PC-9 (cell line): ENCODE measurements around the gene MAB21L4. TPM values are rescaled to one million over a fixed set of nuclear protein-coding genes. Genes with fewer than 3 reads are reported as not detected.

Experiments used
- BruUV-seq: library from RNA; stranded (reverse); fragments of 400-500 nt; replicated peaks from 2 replicates; lab custom pipeline; 2021; lab: Mats Ljungman, UMichigan
- CTCF ChIA-PET: fragments of 300-600 bp; sonication (Branson Sonifier 250); formaldehyde crosslinking; loops from one replicate; lab custom pipeline; 2022; ENCODE audit warnings: antibody characterized with exemption; lab: Charles Lee
- POLR2A ChIA-PET: fragments of 300-600 bp; sonication (Branson Sonifier 250); formaldehyde crosslinking; loops from one replicate; lab custom pipeline; 2022; ENCODE audit warnings: antibody characterized with exemption; ENCODE audit not compliant: unreplicated experiment; lab: Charles Lee
- DNase-seq, 2 experiments: peaks; one replicate each; pipeline versions ENCODE4 v3.0.0 to v3.0.0-alpha.2; 2015 to 2022; ENCODE audit warnings: mixed read lengths in 1 of 2
- H2AFZ ChIP-seq: fragments of 200-600 bp; sonication (generic); 2 replicates; pipeline ENCODE4 v1.8.1; 2017; ENCODE audit warnings: antibody characterized with exemption
- H3F3A ChIP-seq: fragments of 200-600 bp; sonication (generic); 2 replicates; pipeline ENCODE4 v1.8.1; 2017; ENCODE audit warnings: antibody characterized with exemption, mild to moderate bottlenecking, low read depth; ENCODE audit not compliant: insufficient read depth
- H3K27ac ChIP-seq: fragments of 200-600 bp; sonication (generic); 2 replicates; pipeline ENCODE4 v1.6.1; 2016; ENCODE audit warnings: mixed run types
- H3K27me3 ChIP-seq: fragments of 200-600 bp; sonication (generic); 2 replicates; pipeline ENCODE4 v1.6.1; 2016; ENCODE audit warnings: low read depth, mixed run types; ENCODE audit not compliant: insufficient read depth
- H3K36me3 ChIP-seq: fragments of 200-600 bp; sonication (generic); 2 replicates; pipeline ENCODE4 v1.6.1; 2016; ENCODE audit warnings: low read depth, mixed run types
- H3K4me1 ChIP-seq: fragments of 200-600 bp; sonication (generic); replicated peaks from 2 replicates; pipeline ENCODE4 v1.6.1; 2016; ENCODE audit warnings: mixed run types; ENCODE audit not compliant: insufficient read depth
- H3K4me2 ChIP-seq: fragments of 200-600 bp; sonication (generic); 2 replicates; pipeline ENCODE4 v1.6.1; 2017; ENCODE audit warnings: mixed run types
- H3K4me3 ChIP-seq: fragments of 200-600 bp; sonication (generic); 2 replicates; pipeline ENCODE4 v1.6.1; 2016; ENCODE audit warnings: mixed run types
- H3K79me2 ChIP-seq: fragments of 200-600 bp; sonication (generic); 2 replicates; pipeline ENCODE4 v1.6.1; 2017; ENCODE audit warnings: low read depth, mixed run types
- H3K9me2 ChIP-seq: fragments of 200-600 bp; sonication (generic); 2 replicates; pipeline ENCODE4 v1.8.1; 2017; ENCODE audit warnings: mild to moderate bottlenecking; ENCODE audit not compliant: insufficient read depth
- H3K9me3 ChIP-seq: fragments of 200-600 bp; sonication (generic); 2 replicates; pipeline ENCODE4 v1.8.1; 2016; ENCODE audit warnings: low read depth; ENCODE audit not compliant: insufficient read depth
- H4K20me1 ChIP-seq: fragments of 200-600 bp; sonication (generic); 2 replicates; pipeline ENCODE4 v1.8.1; 2017; ENCODE audit not compliant: insufficient read depth
- CTCF ChIP-seq: fragments of 200-600 bp; sonication (generic); conservative IDR thresholded peaks from 2 replicates; pipeline ENCODE4 v1.6.1; 2017; ENCODE audit warnings: mixed run types, antibody characterized with exemption, mild to moderate bottlenecking, moderate library complexity
- EZH2 ChIP-seq: fragments of 200-600 bp; sonication (generic); IDR thresholded peaks from 2 replicates; pipeline ENCODE4 v1.8.0; 2017; ENCODE audit warnings: antibody characterized with exemption, low read depth
- intact Hi-C: fragments of 100-400 bp; cut with micrococcal nuclease; formaldehyde crosslinking; loops from one replicate; pipeline ENCODE4 v1.10.0; 2022; ENCODE audit not compliant: unreplicated experiment
- total RNA-seq: library from RNA; stranded (reverse); gene quantifications from 2 replicates; pipeline ENCODE4 v1.2.3, GENCODE V29; 2021

The MAB21L4 gene
- total RNA-seq, 1 experiment from 2014 or later = 68.8 TPM

DNA sequence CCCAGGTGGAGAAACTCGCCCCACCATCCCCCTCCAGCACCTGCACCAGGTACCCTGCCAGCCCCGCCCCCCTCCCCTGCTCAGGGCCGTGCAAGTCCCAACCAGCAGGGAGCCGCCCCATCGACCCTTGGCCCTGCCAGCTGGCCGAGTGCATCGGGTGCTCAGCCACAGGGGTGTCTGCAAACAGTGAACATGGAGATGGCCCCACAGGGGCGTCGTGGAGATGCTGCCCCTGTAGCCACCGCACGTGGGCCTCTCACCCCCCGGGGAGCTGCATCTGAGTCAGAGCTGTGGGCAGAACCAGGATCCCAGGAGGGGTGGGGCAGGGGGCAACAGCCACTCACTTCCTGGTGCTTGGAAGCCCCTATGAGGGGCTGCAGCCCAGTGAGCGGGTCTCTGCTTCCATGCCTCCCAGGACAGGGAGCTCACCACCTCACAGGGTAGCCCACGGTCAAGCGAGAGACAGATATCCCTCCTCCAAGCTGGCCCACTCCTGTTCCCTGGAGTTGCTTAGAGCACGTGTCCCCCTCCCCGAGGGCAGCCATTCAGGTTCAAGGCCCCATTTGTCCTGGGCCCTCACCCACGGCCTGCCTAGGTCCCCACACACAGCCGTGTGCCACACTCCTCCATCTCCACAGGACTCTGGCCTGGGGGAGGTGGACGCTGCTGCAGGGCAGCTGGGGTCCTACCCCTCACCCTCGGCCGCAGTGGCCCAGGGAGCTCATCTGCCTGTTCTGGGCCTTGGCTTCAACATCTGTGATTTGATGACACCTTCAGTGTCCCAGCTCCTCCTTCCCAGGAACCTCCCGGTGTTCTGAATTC is 1.1 kb upstream of the MAB21L4 start:
- Histone ChIP-seq H3K27ac (peak overlapping the region; percentile 87), H3K36me3 (no peaks in the 10 kb centered on the region), H3K9me2 (no peaks in the 10 kb centered on the region), H3K27me3 (no peaks in the 10 kb centered on the region), H2AFZ (no peak overlapping the region), H3K4me2 (peak overlapping the region; percentile 95), H4K20me1 (no peaks in the 10 kb centered on the region), H3F3A (peaks cover 37% of the 10 kb centered on the region), H3K79me2 (peaks cover 30% of the 10 kb centered on the region), H3K4me1 (peaks cover 72% of the 10 kb centered on the region), H3K9me3 (no peaks in the 10 kb centered on the region), H3K4me3 (no peak overlapping the region)
- CTCF ChIA-PET = interaction anchor here (0.6 to 2.0 kb wide), 5 partner anchors 12 to 688 kb away, joined by 3 to 11 read pairs (median 3); no protein-coding TSS in a partner anchor
- BruUV-seq = no TSS peak
- intact Hi-C loops = loop anchor here (5.0 kb wide), 3 partner anchors 95 to 525 kb away; partner anchors contain the start of gene PPP1R7
- DNase-seq = peak; percentile 85 to 88
- POLR2A ChIA-PET = interaction anchor here (0.6 to 0.7 kb wide), 3 partner anchors 9 to 319 kb away, joined by 3 to 12 read pairs (median 3); partner anchors contain the start of gene CROCC2
- TF ChIP-seq EZH2 (no peak), CTCF (no peak)

DNA sequence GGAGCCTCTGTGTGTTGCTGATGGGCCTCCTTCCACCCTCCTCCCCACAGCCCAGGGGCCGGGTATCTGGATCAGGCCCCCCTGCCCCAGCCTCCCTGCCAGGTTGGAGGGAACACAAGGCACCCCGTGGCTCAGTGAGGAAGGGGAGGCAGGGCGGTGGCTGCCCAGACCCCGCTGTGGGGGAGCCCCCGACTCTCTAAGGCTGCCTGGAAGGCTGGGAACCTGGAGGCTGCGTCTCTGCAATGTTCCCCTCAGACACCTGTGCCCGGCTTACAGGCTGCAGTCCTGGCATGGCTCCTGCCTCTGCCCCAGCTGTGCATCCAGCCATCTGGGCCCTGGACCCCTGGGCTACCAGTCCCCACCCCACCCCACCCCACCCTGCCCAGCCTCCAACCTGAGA is 438 bp upstream of the MAB21L4 start:
- peaks cover 79% of the 10 kb centered on the region for H3K4me1 ChIP-seq
- H3K9me3 ChIP-seq = no peaks in the 10 kb centered on the region
- POLR2A ChIA-PET = interaction anchor here (0.6 to 0.7 kb wide), 3 partner anchors 9 to 35 kb away, joined by 3 to 12 read pairs (median 3); partner anchors contain the start of gene CROCC2
- H3K4me2 ChIP-seq = peak overlapping the region; percentile 95
- no peak for DNase-seq
- CTCF ChIA-PET = interaction anchor here (0.6 to 1.5 kb wide), 5 partner anchors 13 to 689 kb away, joined by 3 to 4 read pairs (median 3); no protein-coding TSS in a partner anchor
- H3F3A ChIP-seq = peaks cover 37% of the 10 kb centered on the region
- H3K36me3 ChIP-seq = no peaks in the 10 kb centered on the region
- H2AFZ ChIP-seq = no peak overlapping the region
- peaks cover 35% of the 10 kb centered on the region for H3K79me2 ChIP-seq
- peak overlapping the region; percentile 82 for H3K27ac ChIP-seq
- no peaks in the 10 kb centered on the region for H3K27me3 ChIP-seq
- intact Hi-C loops = loop anchor here (5.0 kb wide), 3 partner anchors 96 to 524 kb away; partner anchors contain the start of gene PPP1R7
- no peaks in the 10 kb centered on the region for H4K20me1 ChIP-seq
- no peak for TF ChIP-seq CTCF
- TF ChIP-seq EZH2 = no peak
- no TSS peak for BruUV-seq
- H3K4me3 ChIP-seq = peak overlapping the region; percentile 77
- no peaks in the 10 kb centered on the region for H3K9me2 ChIP-seq

GRCh38 chr2:240894836-240895558 is 959 bp downstream of the MAB21L4 start:
- DNase-seq = no peak
- H3K4me1 ChIP-seq = peaks cover 91% of the 10 kb centered on the region
- H3K9me3 ChIP-seq = no peaks in the 10 kb centered on the region
- no peaks in the 10 kb centered on the region for H3K9me2 ChIP-seq
- H3K4me3 ChIP-seq = peak overlapping the region; percentile 77
- ChIA-PET CTCF (no interaction called here), POLR2A (no interaction called here)
- no peak overlapping the region for H2AFZ ChIP-seq
- H3K4me2 ChIP-seq = peak overlapping the region; percentile 95
- H4K20me1 ChIP-seq = no peaks in the 10 kb centered on the region
- no peaks in the 10 kb centered on the region for H3K36me3 ChIP-seq
- peak overlapping the region; percentile 83 for H3K27ac ChIP-seq
- peaks cover 35% of the 10 kb centered on the region for H3K79me2 ChIP-seq
- no peaks in the 10 kb centered on the region for H3K27me3 ChIP-seq
- TF ChIP-seq EZH2 (no peak), CTCF (no peak)
- peaks cover 37% of the 10 kb centered on the region for H3F3A ChIP-seq
- intact Hi-C loops = loop anchor here (2.0 to 5.0 kb wide), 6 partner anchors 20 to 523 kb away; partner anchors contain the start of genes PPP1R7 and RNPEPL1
- no TSS peak for BruUV-seq
